ENCODE measurements around the gene EPB41L4A.
A peak's percentile ranks its signal among the peaks of the same experiment; 100 is the strongest.

The EPB41L4A gene

GRCh38 chr5:112331892-112332291 is 87.2 kb downstream of the EPB41L4A start:
- no peak overlapping the region for H3K4me3 ChIP-seq (ENCODE audit: low read length)
- TF ChIP-seq, protein P1, sequence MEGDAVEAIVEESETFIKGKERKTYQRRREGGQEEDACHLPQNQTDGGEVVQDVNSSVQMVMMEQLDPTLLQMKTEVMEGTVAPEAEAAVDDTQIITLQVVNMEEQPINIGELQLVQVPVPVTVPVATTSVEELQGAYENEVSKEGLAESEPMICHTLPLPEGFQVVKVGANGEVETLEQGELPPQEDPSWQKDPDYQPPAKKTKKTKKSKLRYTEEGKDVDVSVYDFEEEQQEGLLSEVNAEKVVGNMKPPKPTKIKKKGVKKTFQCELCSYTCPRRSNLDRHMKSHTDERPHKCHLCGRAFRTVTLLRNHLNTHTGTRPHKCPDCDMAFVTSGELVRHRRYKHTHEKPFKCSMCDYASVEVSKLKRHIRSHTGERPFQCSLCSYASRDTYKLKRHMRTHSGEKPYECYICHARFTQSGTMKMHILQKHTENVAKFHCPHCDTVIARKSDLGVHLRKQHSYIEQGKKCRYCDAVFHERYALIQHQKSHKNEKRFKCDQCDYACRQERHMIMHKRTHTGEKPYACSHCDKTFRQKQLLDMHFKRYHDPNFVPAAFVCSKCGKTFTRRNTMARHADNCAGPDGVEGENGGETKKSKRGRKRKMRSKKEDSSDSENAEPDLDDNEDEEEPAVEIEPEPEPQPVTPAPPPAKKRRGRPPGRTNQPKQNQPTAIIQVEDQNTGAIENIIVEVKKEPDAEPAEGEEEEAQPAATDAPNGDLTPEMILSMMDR (IDR thresholded peaks at IDR 0.05; ENCODE audit: insufficient read depth, low read depth, low read length, missing control alignments), result no peak
- no peak for DNase-seq (ENCODE audit: low read depth)

- TF ChIP-seq, protein P1 (IDR thresholded peaks at IDR 0.05; ENCODE audit: insufficient read depth, low read depth, low read length, missing control alignments), result no peak
- DNase-seq (ENCODE audit: low read depth), result peak; percentile 36
- no peak overlapping the region for H3K4me3 ChIP-seq (ENCODE audit: low read length)
Observed at GRCh38 chr5:112329419-112330090, 89.5 kb downstream of the EPB41L4A start.

- H3K4me3 ChIP-seq (ENCODE audit: low read length), result no peak overlapping the region
- TF ChIP-seq, protein P1 (IDR thresholded peaks at IDR 0.05; ENCODE audit: insufficient read depth, low read depth, low read length, missing control alignments), result no peak
- no peak for DNase-seq (ENCODE audit: low read depth)
Observed at GRCh38 chr5:112323166-112323565, 95.9 kb downstream of the EPB41L4A start.

DNA sequence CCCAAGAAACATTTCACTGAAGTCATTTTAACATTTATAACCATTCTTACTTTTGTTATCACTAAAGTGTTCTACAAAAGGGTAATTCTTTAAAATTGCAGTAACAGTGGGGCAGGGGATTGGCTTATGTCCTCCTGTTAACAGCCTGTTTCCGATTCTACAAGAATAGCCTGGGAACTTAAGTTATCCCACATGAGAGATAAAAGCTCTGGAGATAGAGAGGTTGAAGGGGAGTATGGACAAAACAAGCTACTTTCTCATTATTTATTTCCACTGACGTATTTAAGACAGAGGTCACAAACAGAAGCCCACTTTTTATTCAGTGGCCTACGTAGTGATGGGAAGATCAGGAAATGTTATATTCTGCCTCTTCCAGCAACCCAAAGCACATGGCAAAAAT is 98.7 kb downstream of the EPB41L4A start:
- no peak overlapping the region for H3K4me3 ChIP-seq (ENCODE audit: low read length)
- TF ChIP-seq, protein P1 (IDR thresholded peaks at IDR 0.05; ENCODE audit: insufficient read depth, low read depth, low read length, missing control alignments), result no peak
- no peak for DNase-seq (ENCODE audit: low read depth)

DNA sequence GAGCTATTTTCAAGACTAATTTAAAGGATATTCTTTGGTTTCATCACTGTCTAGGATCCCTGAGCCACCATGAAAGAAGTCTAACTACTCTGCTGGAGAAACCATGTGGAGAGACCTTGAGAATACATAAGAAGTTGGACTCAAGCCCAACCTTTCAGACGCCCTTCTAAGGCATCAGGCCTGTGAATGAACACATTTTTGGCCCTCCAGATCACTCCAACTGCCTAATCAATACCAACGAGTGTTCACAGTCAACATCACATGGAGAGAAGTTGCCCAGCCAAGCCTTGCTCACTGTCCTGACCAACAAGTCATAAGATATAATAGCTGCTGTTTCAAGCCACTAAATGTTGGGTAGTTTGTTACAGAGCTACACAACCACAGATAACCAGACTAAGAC is 100.7 kb downstream of the EPB41L4A start:
- no peak overlapping the region for H3K4me3 ChIP-seq (ENCODE audit: low read length)
- TF ChIP-seq, protein P1 (IDR thresholded peaks at IDR 0.05; ENCODE audit: insufficient read depth, low read depth, low read length, missing control alignments), result no peak
- no peak for DNase-seq (ENCODE audit: low read depth)

DNA sequence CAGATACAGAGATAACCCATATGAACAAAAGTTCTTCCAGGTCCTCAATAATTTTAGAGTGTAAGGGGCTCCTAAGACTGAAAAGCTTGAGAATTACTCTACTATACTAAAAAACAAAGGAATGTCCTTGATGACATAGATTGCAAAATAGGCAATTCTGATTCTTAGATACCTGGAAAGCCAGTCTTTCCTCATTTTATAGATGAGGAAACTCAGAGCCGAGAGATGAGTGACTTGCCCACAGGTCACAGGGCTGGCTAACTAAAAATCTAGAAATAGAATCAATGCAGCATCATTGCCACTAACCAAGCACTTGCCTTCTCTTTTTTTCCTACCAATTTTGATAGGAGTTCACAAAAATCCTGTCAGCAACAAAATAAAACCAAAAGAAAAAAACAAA is 101.2 kb downstream of the EPB41L4A start:
- TF ChIP-seq, protein P1 (IDR thresholded peaks at IDR 0.05; ENCODE audit: insufficient read depth, low read depth, low read length, missing control alignments), result no peak
- no peak overlapping the region for H3K4me3 ChIP-seq (ENCODE audit: low read length)
- DNase-seq (ENCODE audit: low read depth), result peak; percentile 50

GRCh38 chr5:112316731-112317130 is 102.3 kb downstream of the EPB41L4A start:
- no peak for DNase-seq (ENCODE audit: low read depth)
- TF ChIP-seq, protein P1 (IDR thresholded peaks at IDR 0.05; ENCODE audit: insufficient read depth, low read depth, low read length, missing control alignments), result no peak
- no peak overlapping the region for H3K4me3 ChIP-seq (ENCODE audit: low read length)

Data from epithelial cell of esophagus (primary cell).